VCaP (cell line): ENCODE results near the gene KLF11.
A peak's percentile ranks its signal among the peaks of the same experiment; 100 is the strongest.

Source experiments
- H3K27ac ChIP-seq: fragments of 450-650 bp; 2 replicates; pipeline ENCODE4 v1.5.1; 2017
- CTCF ChIP-seq: fragments of 450-650 bp; conservative IDR thresholded peaks from 2 replicates; pipeline ENCODE4 v1.5.1; 2017; ENCODE audit warnings: mild to moderate bottlenecking, moderate library complexity

Gene KLF11

GRCh38 chr2:10043256-10043905 lies at the start of gene KLF11:
TSS of gene KLF11 (plus strand) at chr2:10043550. CDS start at chr2:10043717, 167 bp downstream.
- TF ChIP-seq CTCF: no peak
- peak within 1 kb of the TSS; percentile 77 for H3K27ac ChIP-seq

- no peak for TF ChIP-seq CTCF
- no peak overlapping the region for H3K27ac ChIP-seq
These were observed 48.9 kb upstream of the KLF11 start for GRCh38 chr2:9994462-9994861.

GRCh38 chr2:9995059-9995458 lies 48.3 kb upstream of the KLF11 start:
- no peak overlapping the region for H3K27ac ChIP-seq
- no peak for TF ChIP-seq CTCF

- TF ChIP-seq CTCF: no peak
These were observed 47.0 kb upstream of the KLF11 start for GRCh38 chr2:9996321-9996720.

GRCh38 chr2:9997936-9998335 lies 45.4 kb upstream of the KLF11 start:
- H3K27ac ChIP-seq: no peak overlapping the region
- no peak for TF ChIP-seq CTCF

More at GRCh38 chr2:9996321-9996720, 47.0 kb upstream of the KLF11 start:
- no peak overlapping the region for H3K27ac ChIP-seq

GRCh38 chr2:9998916-9999654 lies 44.3 kb upstream of the KLF11 start:
- no peak for TF ChIP-seq CTCF
- H3K27ac ChIP-seq: no peak overlapping the region

- TF ChIP-seq CTCF: no peak
- H3K27ac ChIP-seq: no peak overlapping the region
These were observed 43.7 kb upstream of the KLF11 start for GRCh38 chr2:9999693-10000092.
